OCI-LY7 (cell line): ENCODE measurements around the gene EPS15. TPM values are rescaled to one million over a fixed set of nuclear protein-coding genes. Genes with fewer than 3 reads are reported as not detected.
"Not testable (repeated sequence)": the region's sequence is repeated elsewhere in the genome, so short reads cannot be mapped to it uniquely, and the experiment has no call there.

ENCODE experiments used
- BruUV-seq: library from RNA; stranded (reverse); fragments of 400-500 nt; replicated peaks from 2 replicates; lab custom pipeline; 2021; lab: Mats Ljungman, UMichigan
- CTCF ChIA-PET: fragments of 300-600 bp; sonication (Branson Sonifier 250); formaldehyde crosslinking; loops from one replicate; lab custom pipeline; 2022; ENCODE audit warnings: antibody characterized with exemption; ENCODE audit not compliant: unreplicated experiment; lab: Charles Lee
- POLR2A ChIA-PET: fragments of 300-600 bp; sonication (Branson Sonifier 250); formaldehyde crosslinking; loops from one replicate; lab custom pipeline; 2022; ENCODE audit warnings: antibody characterized with exemption; lab: Charles Lee
- DNase-seq: peaks from one replicate; pipeline ENCODE4 v3.0.0-alpha.2; 2015; ENCODE audit warnings: low spot score
- H2AFZ ChIP-seq: fragments of 200-600 bp; sonication (generic), shearing (Covaris generic); 2 replicates; pipeline ENCODE4 v1.6.1; 2014; ENCODE audit warnings: mild to moderate bottlenecking, antibody characterized with exemption, low read length, moderate library complexity
- H3K27ac ChIP-seq: fragments of 200-600 bp; sonication (generic); 2 replicates; pipeline ENCODE4 v1.5.1; 2014; ENCODE audit warnings: mixed run types, low read depth, mild to moderate bottlenecking, moderate library complexity, low read length, inconsistent platforms; ENCODE audit not compliant: poor library complexity, severe bottlenecking
- H3K36me3 ChIP-seq: fragments of 200-600 bp; sonication (generic); 2 replicates; pipeline ENCODE4 v1.6.1; 2014; ENCODE audit warnings: mild to moderate bottlenecking, antibody characterized with exemption, low read length, moderate library complexity, mixed read lengths; ENCODE audit not compliant: insufficient read depth
- H3K4me1 ChIP-seq: fragments of 200-600 bp; sonication (generic); 2 replicates; pipeline ENCODE4 v1.5.1; 2014; ENCODE audit warnings: mild to moderate bottlenecking, low read length; ENCODE audit not compliant: insufficient read depth, poor library complexity, severe bottlenecking
- H3K4me2 ChIP-seq: fragments of 200-600 bp; sonication (generic); 2 replicates; pipeline ENCODE4 v1.6.1; 2014; ENCODE audit warnings: mild to moderate bottlenecking, low read length
- H3K4me3 ChIP-seq: fragments of 200-600 bp; sonication (generic); 2 replicates; pipeline ENCODE4 v1.5.1; 2014; ENCODE audit warnings: mild to moderate bottlenecking, low read depth, low read length; ENCODE audit not compliant: poor library complexity, severe bottlenecking
- H3K79me2 ChIP-seq: fragments of 200-600 bp; sonication (generic); 2 replicates; pipeline ENCODE4 v1.6.1; 2016; ENCODE audit warnings: low read depth, mild to moderate bottlenecking, low read length, moderate library complexity, mixed read lengths; ENCODE audit not compliant: insufficient read depth
- H3K9me2 ChIP-seq: fragments of 200-600 bp; sonication (generic); 2 replicates; pipeline ENCODE4 v1.6.1; 2016; ENCODE audit warnings: mild to moderate bottlenecking, low read length, mixed read lengths; ENCODE audit not compliant: insufficient read depth
- H3K9me3 ChIP-seq: fragments of 200-600 bp; sonication (generic); 2 replicates; pipeline ENCODE4 v1.6.1; 2014; ENCODE audit warnings: mild to moderate bottlenecking, mixed run types, low read length, mixed read lengths
- H4K20me1 ChIP-seq: fragments of 200-600 bp; sonication (generic); 2 replicates; pipeline ENCODE4 v1.6.1; 2014; ENCODE audit warnings: mild to moderate bottlenecking, antibody characterized with exemption, low read length, moderate library complexity, mixed read lengths; ENCODE audit not compliant: insufficient read depth
- CTCF ChIP-seq: fragments of 200-600 bp; sonication (generic); conservative IDR thresholded peaks from 2 replicates; pipeline ENCODE4 v1.5.1; 2014; ENCODE audit warnings: mild to moderate bottlenecking, antibody characterized with exemption, low read length, moderate library complexity, mixed read lengths
- EZH2phosphoT487 ChIP-seq: fragments of 200-600 bp; sonication (generic); IDR thresholded peaks from 2 replicates; pipeline ENCODE4 v1.6.1; 2018; ENCODE audit warnings: low read depth, borderline replicate concordance, mild to moderate bottlenecking, mixed run types, antibody characterized with exemption, low read length, moderate library complexity, mixed read lengths
- intact Hi-C: fragments of 100-400 bp; cut with micrococcal nuclease; formaldehyde crosslinking; loops from one replicate; pipeline ENCODE4 v1.10.0; 2022; ENCODE audit not compliant: unreplicated experiment
- total RNA-seq, 2 experiments: library from RNA; depleted of rRNA in 1 of 2; stranded (reverse); fragments of >200 nt in 1 of 2; shearing (Covaris generic) in 1 of 2; gene quantifications; 2 replicates each; pipeline ENCODE4 v1.2.3, GENCODE V29; 2014 to 2022

Gene EPS15
- total RNA-seq, 2 experiments from 2014 or later = 23.8 to 73.2 TPM

- H3K36me3 ChIP-seq = no peaks in the 10 kb centered on the region
Observed at GRCh38 chr1:51564124-51564523, 45.1 kb upstream of the EPS15 start.

GRCh38 chr1:51561702-51562101 lies 42.6 kb upstream of the EPS15 start:
- TF ChIP-seq EZH2phosphoT487 (no peak), CTCF (no peak)
- no peak overlapping the region for H2AFZ ChIP-seq
- H3K4me3 ChIP-seq = no peak overlapping the region
- H3K4me2 ChIP-seq = no peak overlapping the region
- BruUV-seq = no TSS peak
- H3K79me2 ChIP-seq = no peaks in the 10 kb centered on the region
- H3K9me3 ChIP-seq = no peaks in the 10 kb centered on the region
- no peak overlapping the region for H3K27ac ChIP-seq
- ChIA-PET CTCF (no interaction called here), POLR2A (no interaction called here)
- no peaks in the 10 kb centered on the region for H3K36me3 ChIP-seq
- H4K20me1 ChIP-seq = no peaks in the 10 kb centered on the region
- H3K9me2 ChIP-seq = no peaks in the 10 kb centered on the region
- intact Hi-C loops = no loop called here
- no peaks in the 10 kb centered on the region for H3K4me1 ChIP-seq
- no peak for DNase-seq

More at GRCh38 chr1:51564124-51564523, 45.1 kb upstream of the EPS15 start:
- TF ChIP-seq CTCF (no peak), EZH2phosphoT487 (no peak)
- BruUV-seq = TSS peak; percentile 35
- H3K27ac ChIP-seq = no peak overlapping the region
- no peak overlapping the region for H2AFZ ChIP-seq
- no peak overlapping the region for H3K4me2 ChIP-seq
- no peaks in the 10 kb centered on the region for H3K79me2 ChIP-seq
- no peaks in the 10 kb centered on the region for H3K9me3 ChIP-seq
- ChIA-PET POLR2A (interaction anchor here (0.7 kb wide), 1 partner anchor 145 kb away, joined by 3 read pairs; no protein-coding TSS in a partner anchor), CTCF (no interaction called here)
- peaks cover 6% of the 10 kb centered on the region for H3K4me1 ChIP-seq
- H3K9me2 ChIP-seq = no peaks in the 10 kb centered on the region
- H3K4me3 ChIP-seq = no peak overlapping the region
- intact Hi-C loops = no loop called here
- H4K20me1 ChIP-seq = no peaks in the 10 kb centered on the region
- DNase-seq = no peak

- H2AFZ ChIP-seq, H3K4me3 ChIP-seq, DNase-seq, CTCF ChIA-PET, H3K79me2 ChIP-seq, POLR2A ChIA-PET, H3K4me1 ChIP-seq, H3K36me3 ChIP-seq, H3K9me3 ChIP-seq, H3K9me2 ChIP-seq, intact Hi-C loops, H3K27ac ChIP-seq, H3K4me2 ChIP-seq, BruUV-seq, H4K20me1 ChIP-seq: not testable (repeated sequence)
Observed at GRCh38 chr1:51560895-51561294, 41.8 kb upstream of the EPS15 start.
